ENCODE results near the gene TSC22D2.

The TSC22D2 gene

DNA sequence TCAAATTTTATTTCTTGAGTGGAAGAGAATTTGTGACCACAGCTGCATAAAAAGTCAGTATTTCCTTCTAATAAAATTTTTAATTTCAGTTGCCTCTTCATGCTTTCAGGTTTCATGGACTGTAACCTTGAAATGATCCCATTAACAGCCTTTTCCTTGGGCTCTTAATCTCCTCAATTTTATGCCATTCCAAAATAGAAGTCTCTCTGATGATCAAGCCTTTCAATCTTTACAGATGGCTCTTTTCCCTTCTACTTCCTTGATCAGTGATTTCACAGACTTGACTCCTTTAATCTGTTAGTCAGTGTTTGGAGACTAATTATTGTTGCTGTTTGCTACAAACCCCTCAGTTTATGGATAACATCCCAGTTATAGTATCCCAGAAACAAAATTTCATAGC, 11.9 kb downstream of the TSC22D2 start:
- no peak for TF ChIP-seq ZNF8 (CRISPR knock-in tag; IDR thresholded peaks at IDR 0.05)
- TF ChIP-seq OSR1 (CRISPR knock-in tag; IDR thresholded peaks at IDR 0.05), result no peak
- TF ChIP-seq ISL1 (CRISPR knock-in tag; IDR thresholded peaks at IDR 0.05), result no peak
- TF ChIP-seq ZC3H10 (CRISPR knock-in tag; IDR thresholded peaks at IDR 0.05), result no peak
- TF ChIP-seq ZNF70 (CRISPR knock-in tag; IDR thresholded peaks at IDR 0.05), result no peak
- no peak for TF ChIP-seq RARB (CRISPR knock-in tag; IDR thresholded peaks at IDR 0.05)
- TF ChIP-seq ESRRG (CRISPR knock-in tag; IDR thresholded peaks at IDR 0.05), result no peak
- no peak for TF ChIP-seq ZNF565 (CRISPR knock-in tag; conservative IDR thresholded peaks at IDR 0.05; ENCODE audit: low read depth)
- no peak for TF ChIP-seq ARNTL (CRISPR knock-in tag; IDR thresholded peaks at IDR 0.05; ENCODE audit: borderline replicate concordance, low read depth)
- no peak for TF ChIP-seq TCF4 (CRISPR knock-in tag; IDR thresholded peaks at IDR 0.05; ENCODE audit: borderline replicate concordance)
- no peak for TF ChIP-seq ZFP3 (CRISPR knock-in tag; IDR thresholded peaks at IDR 0.05)
- no peak for TF ChIP-seq SNAI2 (CRISPR knock-in tag; IDR thresholded peaks at IDR 0.05)
- TF ChIP-seq CSDC2 (CRISPR knock-in tag; IDR thresholded peaks at IDR 0.05), result no peak
- TF ChIP-seq, protein P1, sequence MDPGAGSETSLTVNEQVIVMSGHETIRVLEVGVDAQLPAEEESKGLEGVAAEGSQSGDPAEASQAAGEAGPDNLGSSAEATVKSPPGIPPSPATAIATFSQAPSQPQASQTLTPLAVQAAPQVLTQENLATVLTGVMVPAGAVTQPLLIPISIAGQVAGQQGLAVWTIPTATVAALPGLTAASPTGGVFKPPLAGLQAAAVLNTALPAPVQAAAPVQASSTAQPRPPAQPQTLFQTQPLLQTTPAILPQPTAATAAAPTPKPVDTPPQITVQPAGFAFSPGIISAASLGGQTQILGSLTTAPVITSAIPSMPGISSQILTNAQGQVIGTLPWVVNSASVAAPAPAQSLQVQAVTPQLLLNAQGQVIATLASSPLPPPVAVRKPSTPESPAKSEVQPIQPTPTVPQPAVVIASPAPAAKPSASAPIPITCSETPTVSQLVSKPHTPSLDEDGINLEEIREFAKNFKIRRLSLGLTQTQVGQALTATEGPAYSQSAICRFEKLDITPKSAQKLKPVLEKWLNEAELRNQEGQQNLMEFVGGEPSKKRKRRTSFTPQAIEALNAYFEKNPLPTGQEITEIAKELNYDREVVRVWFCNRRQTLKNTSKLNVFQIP (CRISPR knock-in tag; IDR thresholded peaks at IDR 0.05; ENCODE audit: borderline replicate concordance, low read depth), result no peak
- no peak for TF ChIP-seq PPARA (CRISPR knock-in tag; IDR thresholded peaks at IDR 0.05; ENCODE audit: borderline replicate concordance)
- TF ChIP-seq, protein P2, sequence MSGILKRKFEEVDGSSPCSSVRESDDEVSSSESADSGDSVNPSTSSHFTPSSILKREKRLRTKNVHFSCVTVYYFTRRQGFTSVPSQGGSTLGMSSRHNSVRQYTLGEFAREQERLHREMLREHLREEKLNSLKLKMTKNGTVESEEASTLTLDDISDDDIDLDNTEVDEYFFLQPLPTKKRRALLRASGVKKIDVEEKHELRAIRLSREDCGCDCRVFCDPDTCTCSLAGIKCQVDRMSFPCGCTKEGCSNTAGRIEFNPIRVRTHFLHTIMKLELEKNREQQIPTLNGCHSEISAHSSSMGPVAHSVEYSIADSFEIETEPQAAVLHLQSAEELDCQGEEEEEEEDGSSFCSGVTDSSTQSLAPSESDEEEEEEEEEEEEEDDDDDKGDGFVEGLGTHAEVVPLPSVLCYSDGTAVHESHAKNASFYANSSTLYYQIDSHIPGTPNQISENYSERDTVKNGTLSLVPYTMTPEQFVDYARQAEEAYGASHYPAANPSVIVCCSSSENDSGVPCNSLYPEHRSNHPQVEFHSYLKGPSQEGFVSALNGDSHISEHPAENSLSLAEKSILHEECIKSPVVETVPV (CRISPR knock-in tag; IDR thresholded peaks at IDR 0.05), result no peak
- ATAC-seq, result no peak

DNA sequence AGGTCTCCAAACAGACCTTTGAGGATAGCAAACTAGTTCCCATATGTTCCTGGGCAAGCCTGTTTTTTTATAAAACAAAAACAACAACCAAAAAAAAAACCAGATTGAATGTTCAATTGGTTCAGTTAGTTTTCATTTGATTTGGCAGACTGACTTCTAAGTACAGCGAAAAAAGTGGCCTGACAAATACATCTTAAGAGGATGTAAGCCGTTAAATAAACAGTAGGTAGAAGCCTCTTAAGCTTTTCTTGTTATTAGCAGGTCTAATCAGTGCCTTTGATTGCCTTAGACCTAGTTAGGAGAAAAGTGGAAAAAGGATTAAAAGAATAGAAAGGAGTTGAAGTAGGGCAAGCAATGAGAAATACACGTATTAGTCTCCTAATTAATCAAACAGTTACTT, 13.2 kb downstream of the TSC22D2 start:
- ATAC-seq, result no peak
- TF ChIP-seq ESRRG (CRISPR knock-in tag; IDR thresholded peaks at IDR 0.05) (no peak), ZNF8 (CRISPR knock-in tag; IDR thresholded peaks at IDR 0.05) (no peak), ISL1 (CRISPR knock-in tag; IDR thresholded peaks at IDR 0.05) (no peak), BACH2 (CRISPR knock-in tag; IDR thresholded peaks at IDR 0.05; ENCODE audit: borderline replicate concordance) (no peak), ZNF565 (CRISPR knock-in tag; conservative IDR thresholded peaks at IDR 0.05; ENCODE audit: low read depth) (no peak), OSR1 (CRISPR knock-in tag; IDR thresholded peaks at IDR 0.05) (no peak), TCF4 (CRISPR knock-in tag; IDR thresholded peaks at IDR 0.05; ENCODE audit: borderline replicate concordance) (no peak), PPARA (CRISPR knock-in tag; IDR thresholded peaks at IDR 0.05; ENCODE audit: borderline replicate concordance) (no peak), ZC3H10 (CRISPR knock-in tag; IDR thresholded peaks at IDR 0.05) (no peak), RARB (CRISPR knock-in tag; IDR thresholded peaks at IDR 0.05) (no peak), TOX (CRISPR knock-in tag; IDR thresholded peaks at IDR 0.05; ENCODE audit: borderline replicate concordance) (no peak), CSDC2 (CRISPR knock-in tag; IDR thresholded peaks at IDR 0.05) (no peak), ZFP3 (CRISPR knock-in tag; IDR thresholded peaks at IDR 0.05) (no peak), GLIS3 (CRISPR knock-in tag; IDR thresholded peaks at IDR 0.05) (no peak), SNAI2 (CRISPR knock-in tag; IDR thresholded peaks at IDR 0.05) (no peak)
- TF ChIP-seq, protein P3, sequence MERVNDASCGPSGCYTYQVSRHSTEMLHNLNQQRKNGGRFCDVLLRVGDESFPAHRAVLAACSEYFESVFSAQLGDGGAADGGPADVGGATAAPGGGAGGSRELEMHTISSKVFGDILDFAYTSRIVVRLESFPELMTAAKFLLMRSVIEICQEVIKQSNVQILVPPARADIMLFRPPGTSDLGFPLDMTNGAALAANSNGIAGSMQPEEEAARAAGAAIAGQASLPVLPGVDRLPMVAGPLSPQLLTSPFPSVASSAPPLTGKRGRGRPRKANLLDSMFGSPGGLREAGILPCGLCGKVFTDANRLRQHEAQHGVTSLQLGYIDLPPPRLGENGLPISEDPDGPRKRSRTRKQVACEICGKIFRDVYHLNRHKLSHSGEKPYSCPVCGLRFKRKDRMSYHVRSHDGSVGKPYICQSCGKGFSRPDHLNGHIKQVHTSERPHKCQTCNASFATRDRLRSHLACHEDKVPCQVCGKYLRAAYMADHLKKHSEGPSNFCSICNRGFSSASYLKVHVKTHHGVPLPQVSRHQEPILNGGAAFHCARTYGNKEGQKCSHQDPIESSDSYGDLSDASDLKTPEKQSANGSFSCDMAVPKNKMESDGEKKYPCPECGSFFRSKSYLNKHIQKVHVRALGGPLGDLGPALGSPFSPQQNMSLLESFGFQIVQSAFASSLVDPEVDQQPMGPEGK (CRISPR knock-in tag; IDR thresholded peaks at IDR 0.05; ENCODE audit: borderline replicate concordance), result no peak
- TF ChIP-seq, protein P4, sequence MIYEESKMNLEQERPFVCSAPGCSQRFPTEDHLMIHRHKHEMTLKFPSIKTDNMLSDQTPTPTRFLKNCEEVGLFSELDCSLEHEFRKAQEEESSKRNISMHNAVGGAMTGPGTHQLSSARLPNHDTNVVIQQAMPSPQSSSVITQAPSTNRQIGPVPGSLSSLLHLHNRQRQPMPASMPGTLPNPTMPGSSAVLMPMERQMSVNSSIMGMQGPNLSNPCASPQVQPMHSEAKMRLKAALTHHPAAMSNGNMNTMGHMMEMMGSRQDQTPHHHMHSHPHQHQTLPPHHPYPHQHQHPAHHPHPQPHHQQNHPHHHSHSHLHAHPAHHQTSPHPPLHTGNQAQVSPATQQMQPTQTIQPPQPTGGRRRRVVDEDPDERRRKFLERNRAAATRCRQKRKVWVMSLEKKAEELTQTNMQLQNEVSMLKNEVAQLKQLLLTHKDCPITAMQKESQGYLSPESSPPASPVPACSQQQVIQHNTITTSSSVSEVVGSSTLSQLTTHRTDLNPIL (CRISPR knock-in tag; IDR thresholded peaks at IDR 0.05; ENCODE audit: low read depth), result no peak
- TF ChIP-seq, protein P1 (CRISPR knock-in tag; IDR thresholded peaks at IDR 0.05; ENCODE audit: borderline replicate concordance, low read depth), result no peak
- TF ChIP-seq, protein P2 (CRISPR knock-in tag; IDR thresholded peaks at IDR 0.05), result no peak
